Choroid plexus epithelial cell (primary cell): ENCODE data around the gene AUTS2.
A peak's percentile ranks its signal among the peaks of the same experiment; 100 is the strongest.

ENCODE experiments used
- DNase-seq: peaks from one replicate; pipeline ENCODE4 v3.0.0-alpha.2; 2010; ENCODE audit warnings: low read depth
- H3K4me3 ChIP-seq: 2 replicates; pipeline ENCODE4 v1.5.1; 2011; ENCODE audit warnings: low read depth, mild to moderate bottlenecking, control low read depth, low read length, moderate library complexity
- CTCF ChIP-seq: conservative IDR thresholded peaks from 2 replicates; pipeline ENCODE4 v1.5.1; 2011; ENCODE audit warnings: low read depth, mild to moderate bottlenecking, control low read depth, inconsistent platforms, low read length, moderate library complexity

Gene AUTS2

GRCh38 chr7:69882269-69882668 lies 284.0 kb downstream of the AUTS2 start:
- no peak for TF ChIP-seq CTCF
- no peak for DNase-seq
- H3K4me3 ChIP-seq, result no peak overlapping the region

GRCh38 chr7:69883399-69883891 lies 285.2 kb downstream of the AUTS2 start:
- no peak overlapping the region for H3K4me3 ChIP-seq
- no peak for DNase-seq
- no peak for TF ChIP-seq CTCF

- no peak for DNase-seq
- no peak for TF ChIP-seq CTCF
- no peak overlapping the region for H3K4me3 ChIP-seq
Observed at GRCh38 chr7:69885431-69885830, 287.2 kb downstream of the AUTS2 start.

GRCh38 chr7:69889338-69889975 lies 291.2 kb downstream of the AUTS2 start:
- TF ChIP-seq CTCF, result no peak
- no peak for DNase-seq
- no peak overlapping the region for H3K4me3 ChIP-seq

GRCh38 chr7:69889976-69890351 lies 291.7 kb downstream of the AUTS2 start:
- TF ChIP-seq CTCF, result no peak
- DNase-seq, result no peak
- no peak overlapping the region for H3K4me3 ChIP-seq

GRCh38 chr7:69892790-69893189 lies 294.5 kb downstream of the AUTS2 start:
- no peak overlapping the region for H3K4me3 ChIP-seq
- DNase-seq, result no peak
- TF ChIP-seq CTCF, result no peak

- TF ChIP-seq CTCF, result peak; percentile 52
- no peak overlapping the region for H3K4me3 ChIP-seq
- DNase-seq, result peak; percentile 35
Observed at GRCh38 chr7:69893906-69894305, 295.6 kb downstream of the AUTS2 start.
